Endothelial cell of umbilical vein (primary cell): ENCODE data around the gene MACF1. TPM values are rescaled to one million over a fixed set of nuclear protein-coding genes. Genes with fewer than 3 reads are reported as not detected.

ENCODE experiments used
- BruUV-seq: library from RNA; stranded (reverse); fragments of 400-500 nt; replicated peaks from 2 replicates; lab custom pipeline; 2021; lab: Mats Ljungman, UMichigan
- CTCF ChIA-PET: fragments of 300-600, 350-600 bp; sonication (Branson Sonifier 250); formaldehyde crosslinking; loops from one replicate; lab custom pipeline; 2021; ENCODE audit warnings: antibody characterized with exemption, inconsistent platforms; lab: Charles Lee
- POLR2A ChIA-PET: fragments of 300-600, 350-600 bp; sonication (Branson Sonifier 250); formaldehyde crosslinking; loops from one replicate; lab custom pipeline; 2021; ENCODE audit warnings: antibody characterized with exemption, inconsistent platforms; lab: Charles Lee
- DNase-seq: peaks from one replicate; pipeline ENCODE4 v3.0.0-alpha.2; 2011; ENCODE audit warnings: low read depth, low spot score
- FAIRE-seq: peaks from 2 replicates; lab custom pipeline; 2011; peaks lifted over from hg19 to GRCh38; lab: Jason Lieb, UNC
- H2AFZ ChIP-seq: 2 replicates; pipeline ENCODE4 v1.6.0; 2012; ENCODE audit warnings: low read depth, low read length, control low read depth, inconsistent platforms
- H3K27ac ChIP-seq: 2 replicates; pipeline ENCODE4 v1.5.1; 2011; ENCODE audit warnings: low read depth, mild to moderate bottlenecking, control low read depth, low read length, moderate library complexity; ENCODE audit not compliant: insufficient read depth
- H3K27me3 ChIP-seq, 2 experiments: 2 replicates each; pipeline versions ENCODE4 v1.6.0 to v1.6.1; 2011; ENCODE audit warnings: low read length in 2 of 2, mixed read lengths in 1 of 2; ENCODE audit not compliant: control insufficient read depth in 2 of 2, insufficient read depth in 2 of 2
- H3K36me3 ChIP-seq, 2 experiments: 2 replicates in 1 of 2; 3 replicates in 1 of 2; pipeline ENCODE4 v1.5.1; 2011; ENCODE audit warnings: low read length in 2 of 2, mild to moderate bottlenecking in 1 of 2, moderate library complexity in 1 of 2; ENCODE audit not compliant: control insufficient read depth in 2 of 2, insufficient read depth in 2 of 2; ENCODE audit errors: extremely low read depth in 1 of 2
- H3K4me1 ChIP-seq: 3 replicates; pipeline ENCODE4 v1.5.1; 2011; ENCODE audit warnings: mild to moderate bottlenecking, low read length; ENCODE audit not compliant: control insufficient read depth, insufficient read depth; ENCODE audit errors: extremely low read depth
- H3K4me2 ChIP-seq: 2 replicates; pipeline ENCODE4 v1.6.1; 2011; ENCODE audit warnings: low read length, control low read depth, mixed read lengths; ENCODE audit not compliant: insufficient read depth
- H3K4me3 ChIP-seq, 3 experiments: fragments of 200-600 bp in 1 of 3; sonication (generic), shearing (Covaris generic) in 1 of 3; replicated peaks in 1 of 3; 2 replicates each; pipeline ENCODE4 v1.5.1; 2011 to 2016; ENCODE audit warnings: control low read depth in 3 of 3, low read length in 3 of 3, mild to moderate bottlenecking in 2 of 3, inconsistent platforms in 1 of 3, low read depth in 1 of 3, moderate library complexity in 1 of 3; ENCODE audit not compliant: insufficient read depth in 1 of 3
- H3K79me2 ChIP-seq: 2 replicates; pipeline ENCODE4 v1.6.0; 2012; ENCODE audit warnings: low read length, inconsistent platforms; ENCODE audit not compliant: control insufficient read depth, insufficient read depth
- H3K9ac ChIP-seq: replicated peaks from 2 replicates; pipeline ENCODE3; 2011; ENCODE audit warnings: low read length, control low read depth; ENCODE audit not compliant: insufficient read depth; ENCODE audit errors: extremely low read depth
- H3K9me1 ChIP-seq: replicated peaks from 3 replicates; pipeline ENCODE4 v1.6.0; 2011; ENCODE audit warnings: mild to moderate bottlenecking, low read length; ENCODE audit not compliant: control insufficient read depth, insufficient read depth; ENCODE audit errors: extremely low read depth
- H3K9me3 ChIP-seq: replicated peaks from 2 replicates; pipeline ENCODE4 v1.5.1; 2012; ENCODE audit warnings: low read length, inconsistent platforms; ENCODE audit not compliant: control insufficient read depth, insufficient read depth
- H4K20me1 ChIP-seq: replicated peaks from 2 replicates; pipeline ENCODE3; 2011; ENCODE audit warnings: mild to moderate bottlenecking, low read length; ENCODE audit not compliant: control insufficient read depth, insufficient read depth; ENCODE audit errors: extremely low read depth
- CTCF ChIP-seq, 2 donors: IDR thresholded peaks; 1 replicate in 1 of 2; 2 replicates in 1 of 2; pipeline ENCODE4 v1.5.1; 2011; ENCODE audit warnings: low read length in 2 of 2, mild to moderate bottlenecking in 2 of 2, moderate library complexity in 2 of 2, control low read depth in 1 of 2, inconsistent platforms in 1 of 2, low read depth in 1 of 2; ENCODE audit not compliant: insufficient read depth in 1 of 2; ENCODE audit errors: extremely low read depth in 1 of 2
- EZH2 ChIP-seq: IDR thresholded peaks from 2 replicates; pipeline ENCODE4 v1.6.1; 2012; ENCODE audit warnings: borderline replicate concordance, low read depth, mild to moderate bottlenecking, moderate library complexity, low read length, inconsistent platforms; ENCODE audit not compliant: severe bottlenecking
- FOS ChIP-seq: IDR thresholded peaks from 2 replicates; pipeline ENCODE4 v1.6.1; 2011; ENCODE audit warnings: mild to moderate bottlenecking, low read length, moderate library complexity, borderline replicate concordance; ENCODE audit not compliant: insufficient read depth
- MAX ChIP-seq: IDR thresholded peaks from 2 replicates; pipeline ENCODE4 v1.6.1; 2011; ENCODE audit not compliant: insufficient read depth, insufficient read length
- MYC ChIP-seq: IDR thresholded peaks from one replicate; pipeline ENCODE4 v1.6.1; 2011; ENCODE audit warnings: mild to moderate bottlenecking, low read depth, low read length
- dilution Hi-C: fragments of 300-500 bp; cut with MboI; formaldehyde crosslinking; loops from one replicate; pipeline ENCODE4 v1.15.0; 2019; ENCODE audit warnings: low sequenced_read_pairs; ENCODE audit not compliant: extremely low pct_ligation_motif_present
- intact Hi-C: fragments of 100-400 bp; cut with micrococcal nuclease; formaldehyde crosslinking; loops from one replicate; pipeline ENCODE4 v1.10.0; 2022
- polyA plus RNA-seq, 4 experiments: library from polyadenylated mRNA; depleted of rRNA in 3 of 4; stranded (reverse) in 3 of 4; unstranded in 1 of 4; fragments of >200 nt; gene quantifications; 2 replicates each; pipeline versions ENCODE4 v1.2.1 to v1.2.3, GENCODE V29; 2011 to 2012; ENCODE audit warnings: missing spikeins in 1 of 4
- total RNA-seq: library from RNA; stranded (reverse); gene quantifications from 2 replicates; pipeline ENCODE4 v1.2.3, GENCODE V29; 2021

MACF1 gene
- total and polyA plus RNA-seq, 2 donors (not counting 3 experiments of a cell fraction or from before 2014, with no cell fraction given): 122 to 587 TPM

GRCh38 chr1:39282537-39283216 lies 78.2 kb downstream of the MACF1 start:
- no peak overlapping the region for H3K4me2 ChIP-seq
- H2AFZ ChIP-seq: no peak overlapping the region
- TF ChIP-seq EZH2 (no peak), CTCF (IDR thresholded peaks at IDR 0.05; ENCODE audit: extremely low read depth in 1 of 2, insufficient read depth in 1 of 2, low read depth in 1 of 2, low read length in 2 of 2) (no peak), MYC (no peak), FOS (peak; percentile 48), MAX (no peak)
- ChIA-PET POLR2A (no interaction called here), CTCF (no interaction called here)
- H3K4me1 ChIP-seq: peaks cover 5% of the 10 kb centered on the region
- peak; percentile 74 for FAIRE-seq
- dilution Hi-C loops (no loop called here), intact Hi-C loops (no loop called here)
- H3K27ac ChIP-seq: no peak overlapping the region
- H3K9me3 ChIP-seq: no peaks in the 10 kb centered on the region
- peaks cover 32 to 39% of the 10 kb centered on the region in 2 experiments for H3K36me3 ChIP-seq
- peaks cover 2% of the 10 kb centered on the region for H4K20me1 ChIP-seq
- H3K4me3 ChIP-seq: no peak overlapping the region
- DNase-seq: no peak
- no peaks in the 10 kb centered on the region for H3K27me3 ChIP-seq
- H3K9me1 ChIP-seq: no peaks in the 10 kb centered on the region
- no peak overlapping the region for H3K9ac ChIP-seq
- H3K79me2 ChIP-seq: peaks cover 45% of the 10 kb centered on the region
- BruUV-seq: no TSS peak
